Activated T-cell treated with anti-CD3 and anti-CD28 coated beads, Interleukin-2, amount 50 U/mL, for 4 hours (primary cell): ENCODE results near the gene LRRC75B. TPM values are rescaled to one million over a fixed set of nuclear protein-coding genes. Genes with fewer than 3 reads are reported as not detected.
"Not testable (repeated sequence)": the region's sequence is repeated elsewhere in the genome, so short reads cannot be mapped to it uniquely, and the experiment has no call there.

ENCODE experiments used
- ATAC-seq, 2 donors: fragments of 200-7000 bp; cut with Tn5 transposase; one replicate each; pipeline ENCODE4 v1.10.0; 2021
- DNase-seq: peaks from one replicate; pipeline ENCODE4 v3.0.0-alpha.2; 2020
- H3K27me3 Mint-ChIP-seq: one replicate; pipeline ENCODE4 v1.8.0; 2021; ENCODE audit warnings: low read depth, mixed read lengths
- H3K36me3 Mint-ChIP-seq: one replicate; pipeline ENCODE4 v1.8.0; 2022; ENCODE audit warnings: mixed read lengths; ENCODE audit not compliant: insufficient read depth
- H3K4me1 Mint-ChIP-seq: one replicate; pipeline ENCODE4 v1.8.0; 2021; ENCODE audit warnings: low read depth, mixed read lengths
- H3K4me3 Mint-ChIP-seq: one replicate; pipeline ENCODE4 v1.8.0; 2021; ENCODE audit warnings: mild to moderate bottlenecking, moderate library complexity, mixed read lengths
- H3K9me3 Mint-ChIP-seq: one replicate; pipeline ENCODE4 v1.8.0; 2021; ENCODE audit warnings: mixed read lengths
- total RNA-seq, 3 donors: library from RNA; stranded (reverse); gene quantifications; one replicate each; pipeline ENCODE4 v1.2.1, GENCODE V29; 2021

Gene LRRC75B
- total RNA-seq, 3 donors from 2014 or later, result 0.54 to 0.92 (median 0.56) TPM

GRCh38 chr22:24594569-24595120, 1.8 kb upstream of the LRRC75B start:
- no peaks in the 10 kb centered on the region for H3K9me3 Mint-ChIP-seq
- DNase-seq (no peak), ATAC-seq (no peak)
- peaks cover 13% of the 10 kb centered on the region for H3K27me3 Mint-ChIP-seq
- H3K36me3 Mint-ChIP-seq, result no peaks in the 10 kb centered on the region
- no peak overlapping the region for H3K4me3 Mint-ChIP-seq
- H3K4me1 Mint-ChIP-seq, result peaks cover 4% of the 10 kb centered on the region

GRCh38 chr22:24593836-24594568, 1.1 kb upstream of the LRRC75B start:
- ATAC-seq, result no peak

GRCh38 chr22:24593559-24593835, 624 bp upstream of the LRRC75B start:
- H3K4me3 Mint-ChIP-seq, result peak overlapping the region; percentile 46
- not testable (repeated sequence) for H3K9me3 Mint-ChIP-seq, H3K4me1 Mint-ChIP-seq, ATAC-seq, DNase-seq, H3K36me3 Mint-ChIP-seq
- H3K27me3 Mint-ChIP-seq, result peaks cover 13% of the 10 kb centered on the region

More at GRCh38 chr22:24593836-24594568, 1.1 kb upstream of the LRRC75B start:
- Mint-ChIP-seq H3K27me3 (peaks cover 13% of the 10 kb centered on the region), H3K9me3 (no peaks in the 10 kb centered on the region), H3K36me3 (no peaks in the 10 kb centered on the region), H3K4me1 (peaks cover 4% of the 10 kb centered on the region), H3K4me3 (no peak overlapping the region)
- no peak for DNase-seq

- ATAC-seq (peak; percentile 12 to 14), DNase-seq (no peak)
- Mint-ChIP-seq H3K4me3 (peak overlapping the region; percentile 82), H3K9me3 (no peaks in the 10 kb centered on the region), H3K36me3 (no peaks in the 10 kb centered on the region), H3K27me3 (peaks cover 13% of the 10 kb centered on the region), H3K4me1 (peaks cover 4% of the 10 kb centered on the region)
These were observed 619 bp downstream of the LRRC75B start for GRCh38 chr22:24592058-24592850.

GRCh38 chr22:24591286-24591830, 1.5 kb downstream of the LRRC75B start:
- Mint-ChIP-seq H3K36me3 (no peaks in the 10 kb centered on the region), H3K4me3 (no peak overlapping the region), H3K4me1 (peaks cover 4% of the 10 kb centered on the region), H3K27me3 (peaks cover 13% of the 10 kb centered on the region), H3K9me3 (no peaks in the 10 kb centered on the region)
- DNase-seq, result no peak
- ATAC-seq, result no peak

- H3K9me3 Mint-ChIP-seq, result no peaks in the 10 kb centered on the region
- H3K36me3 Mint-ChIP-seq, result no peaks in the 10 kb centered on the region
- H3K27me3 Mint-ChIP-seq, result peaks cover 13% of the 10 kb centered on the region
- ATAC-seq, result no peak
- peaks cover 4% of the 10 kb centered on the region for H3K4me1 Mint-ChIP-seq
- DNase-seq, result no peak
- H3K4me3 Mint-ChIP-seq, result no peak overlapping the region
These were observed 2.2 kb downstream of the LRRC75B start for GRCh38 chr22:24590596-24591173.

DNA sequence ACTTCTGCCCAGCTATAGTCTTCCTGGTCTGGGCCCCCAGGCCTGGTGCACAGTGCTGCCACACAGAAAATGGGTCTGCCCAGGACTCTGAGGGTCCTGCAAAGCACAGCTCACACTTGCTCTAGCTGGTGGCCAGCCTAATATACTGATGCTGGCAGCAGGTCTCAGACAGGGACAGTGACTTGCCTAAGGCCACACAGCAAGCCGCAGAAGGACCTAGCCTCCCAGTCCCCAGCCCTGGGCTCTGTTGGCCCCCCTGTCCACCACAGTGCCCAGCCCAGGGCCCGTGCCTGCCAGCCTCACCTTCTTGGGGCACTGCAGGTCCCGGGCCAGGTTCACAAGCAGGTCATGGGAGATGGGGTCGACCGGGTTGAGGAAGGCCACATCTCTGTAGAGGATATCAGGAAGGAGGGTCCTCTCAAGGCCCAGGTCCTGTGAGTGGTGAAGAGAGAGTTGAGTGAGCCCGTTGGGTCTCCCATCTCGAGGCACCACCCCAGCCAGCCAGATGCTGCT, 3.3 kb downstream of the LRRC75B start:
- Mint-ChIP-seq H3K9me3 (no peaks in the 10 kb centered on the region), H3K27me3 (peaks cover 13% of the 10 kb centered on the region), H3K4me3 (no peak overlapping the region), H3K4me1 (peaks cover 4% of the 10 kb centered on the region), H3K36me3 (no peaks in the 10 kb centered on the region)
- no peak for ATAC-seq
- no peak for DNase-seq

GRCh38 chr22:24588757-24589481, 4.0 kb downstream of the LRRC75B start:
- ATAC-seq, result no peak
- no peak for DNase-seq
- Mint-ChIP-seq H3K4me3 (no peak overlapping the region), H3K36me3 (no peaks in the 10 kb centered on the region), H3K9me3 (no peaks in the 10 kb centered on the region), H3K27me3 (peaks cover 13% of the 10 kb centered on the region), H3K4me1 (peaks cover 4% of the 10 kb centered on the region)

- no peaks in the 10 kb centered on the region for H3K36me3 Mint-ChIP-seq
- peaks cover 11% of the 10 kb centered on the region for H3K27me3 Mint-ChIP-seq
- H3K4me1 Mint-ChIP-seq, result peaks cover 4% of the 10 kb centered on the region
- no peaks in the 10 kb centered on the region for H3K9me3 Mint-ChIP-seq
- DNase-seq, result no peak
- no peak for ATAC-seq
- no peak overlapping the region for H3K4me3 Mint-ChIP-seq
These were observed 4.5 kb downstream of the LRRC75B start for GRCh38 chr22:24588381-24588756.

GRCh38 chr22:24587948-24588347, 4.9 kb downstream of the LRRC75B start:
- no peaks in the 10 kb centered on the region for H3K9me3 Mint-ChIP-seq
- no peaks in the 10 kb centered on the region for H3K36me3 Mint-ChIP-seq

GRCh38 chr22:24587251-24587650, 5.6 kb downstream of the LRRC75B start:
- peaks cover 2% of the 10 kb centered on the region for H3K4me1 Mint-ChIP-seq
- DNase-seq (no peak), ATAC-seq (no peak)
- H3K9me3 Mint-ChIP-seq, result no peaks in the 10 kb centered on the region
- H3K27me3 Mint-ChIP-seq, result peaks cover 8% of the 10 kb centered on the region
- no peaks in the 10 kb centered on the region for H3K36me3 Mint-ChIP-seq
- no peak overlapping the region for H3K4me3 Mint-ChIP-seq

More at GRCh38 chr22:24587948-24588347, 4.9 kb downstream of the LRRC75B start:
- Mint-ChIP-seq H3K4me1 (peaks cover 4% of the 10 kb centered on the region), H3K27me3 (peaks cover 10% of the 10 kb centered on the region), H3K4me3 (no peak overlapping the region)
- ATAC-seq (no peak), DNase-seq (no peak)

DNA sequence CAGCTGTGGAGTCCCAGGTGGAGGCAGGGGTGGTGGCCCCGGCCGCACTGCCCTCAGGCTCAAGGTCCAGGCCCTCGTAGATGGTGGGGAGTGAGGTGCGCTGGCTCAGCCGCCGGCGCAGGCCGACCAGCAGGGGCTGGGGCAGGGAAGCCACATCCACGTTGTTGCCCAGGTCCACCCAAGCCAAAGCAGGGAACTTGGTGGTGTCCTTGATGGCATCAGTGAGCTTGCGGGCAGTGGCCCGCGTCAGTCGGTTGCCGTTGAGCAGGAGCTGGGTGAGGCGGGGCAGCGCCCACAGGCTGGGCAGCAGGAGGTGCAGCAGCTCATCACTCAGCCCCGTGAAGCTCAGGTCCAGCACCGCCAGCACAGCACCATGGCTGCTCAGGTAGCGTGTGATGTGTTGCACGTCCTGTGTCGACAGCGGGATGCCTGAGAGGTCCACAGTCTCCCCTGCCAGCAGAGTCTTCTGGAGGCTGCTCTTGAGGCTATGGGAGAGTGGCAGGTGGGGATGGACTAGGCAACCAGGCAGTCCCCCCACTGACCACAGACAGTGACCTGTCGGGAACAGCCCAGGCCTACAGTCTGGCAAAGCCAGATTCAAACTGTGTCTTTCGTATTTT, 6.8 kb downstream of the LRRC75B start:
- Mint-ChIP-seq H3K36me3 (no peaks in the 10 kb centered on the region), H3K27me3 (peaks cover 4% of the 10 kb centered on the region), H3K4me1 (no peaks in the 10 kb centered on the region), H3K4me3 (no peak overlapping the region), H3K9me3 (no peaks in the 10 kb centered on the region)
- ATAC-seq, result no peak
- DNase-seq, result no peak

GRCh38 chr22:24585461-24585860, 7.4 kb downstream of the LRRC75B start:
- Mint-ChIP-seq H3K9me3 (no peaks in the 10 kb centered on the region), H3K27me3 (peaks cover under 1% of the 10 kb centered on the region), H3K4me3 (no peak overlapping the region), H3K4me1 (no peaks in the 10 kb centered on the region), H3K36me3 (no peaks in the 10 kb centered on the region)
- DNase-seq (no peak), ATAC-seq (no peak)
